ENCODE measurements around the gene PHF12. TPM values are rescaled to one million over a fixed set of nuclear protein-coding genes. Genes with fewer than 3 reads are reported as not detected.

Gene PHF12
- total RNA-seq, 1 donor from 2014 or later, result 16.8 TPM

GRCh38 chr17:28975031-28975430 is 23.7 kb upstream of the PHF12 start:
- DNase-seq, result no peak

- no peak for DNase-seq
Measured at GRCh38 chr17:28974451-28974850, 23.1 kb upstream of the PHF12 start.

- no peak for DNase-seq
Measured at GRCh38 chr17:28973425-28973824, 22.1 kb upstream of the PHF12 start.

- DNase-seq, result no peak
Measured at GRCh38 chr17:28972437-28972836, 21.1 kb upstream of the PHF12 start.

GRCh38 chr17:28970879-28971278 is 19.6 kb upstream of the PHF12 start:
- no peak for DNase-seq

GRCh38 chr17:28969706-28970393 is 18.5 kb upstream of the PHF12 start:
- DNase-seq, result no peak

GRCh38 chr17:28968914-28969295 is 17.6 kb upstream of the PHF12 start:
- no peak for DNase-seq

- DNase-seq, result no peak
Measured at GRCh38 chr17:28968231-28968913, 17.1 kb upstream of the PHF12 start.

GRCh38 chr17:28967221-28968135 is 16.2 kb upstream of the PHF12 start:
- no peak for DNase-seq

GRCh38 chr17:28963841-28964240 is 12.5 kb upstream of the PHF12 start:
- no peak for DNase-seq

GRCh38 chr17:28963055-28963611 is 11.8 kb upstream of the PHF12 start:
- DNase-seq, result no peak

- DNase-seq, result no peak
Measured at GRCh38 chr17:28961391-28961790, 10.1 kb upstream of the PHF12 start.

- no peak for DNase-seq
Measured at GRCh38 chr17:28960256-28961061, 9.1 kb upstream of the PHF12 start.

GRCh38 chr17:28959471-28959871 is 8.2 kb upstream of the PHF12 start:
- no peak for DNase-seq

GRCh38 chr17:28958820-28959455 is 7.6 kb upstream of the PHF12 start:
- no peak for DNase-seq

- DNase-seq, result no peak
Measured at GRCh38 chr17:28957992-28958355, 6.7 kb upstream of the PHF12 start.

- no peak for DNase-seq
Measured at GRCh38 chr17:28957277-28957991, 6.1 kb upstream of the PHF12 start.

- DNase-seq, result no peak
Measured at GRCh38 chr17:28956861-28957260, 5.5 kb upstream of the PHF12 start.

GRCh38 chr17:28956112-28956511 is 4.8 kb upstream of the PHF12 start:
- no peak for DNase-seq

- no peak for DNase-seq
Measured at GRCh38 chr17:28955408-28955807, 4.1 kb upstream of the PHF12 start.

GRCh38 chr17:28954886-28955285 is 3.6 kb upstream of the PHF12 start:
- DNase-seq, result no peak

Measured in dermis blood vessel endothelial cell (primary cell).